AG04449 (cell line): ENCODE data around the gene GPR55.

ENCODE experiments used
- CTCF ChIA-PET: fragments of 350-600 bp; formaldehyde crosslinking; extraction: SDS; loops from one replicate; lab custom pipeline; 2021; ENCODE audit warnings: antibody characterized with exemption; lab: Yijun Ruan, JAX
- POLR2A ChIA-PET: fragments of 400-600, 350-600 bp; formaldehyde crosslinking; extraction: SDS; loops from one replicate; lab custom pipeline; 2020; ENCODE audit warnings: antibody characterized with exemption, inconsistent platforms; lab: Yijun Ruan, JAX
- DNase-seq: peaks from one replicate; pipeline ENCODE4 v3.0.0-alpha.2; 2010; ENCODE audit warnings: low read depth, low spot score
- H3K4me3 ChIP-seq: 2 replicates; pipeline ENCODE4 v1.5.1; 2011; ENCODE audit warnings: low read depth, mild to moderate bottlenecking, control low read depth, low read length
- CTCF ChIP-seq: IDR thresholded peaks from one replicate; pipeline ENCODE4 v1.5.1; 2011; ENCODE audit warnings: mild to moderate bottlenecking, moderate library complexity, low read length, control low read depth, inconsistent platforms; ENCODE audit not compliant: insufficient read depth; ENCODE audit errors: missing control alignments

The GPR55 gene

GRCh38 chr2:230866756-230867523, 58.1 kb downstream of the GPR55 start:
- TF ChIP-seq CTCF, result no peak
- no peak for DNase-seq
- H3K4me3 ChIP-seq, result peak overlapping the region; percentile 6; the same call in 1 of the 2 replicates
- ChIA-PET CTCF (interaction anchor here (0.7 to 2.6 kb wide), 10 partner anchors 10 to 186 kb away, joined by 3 to 16 read pairs (median 4); no protein-coding TSS in a partner anchor), POLR2A (no interaction called here)

GRCh38 chr2:230865766-230866755, 59.0 kb downstream of the GPR55 start:
- no peak for DNase-seq
- peak overlapping the region; percentile 85 for H3K4me3 ChIP-seq
- CTCF ChIA-PET, result interaction anchor here (0.8 to 2.6 kb wide), 12 partner anchors 9 to 187 kb away, joined by 3 to 16 read pairs (median 5); no protein-coding TSS in a partner anchor
- POLR2A ChIA-PET, result no interaction called here
- peak; percentile 43 for TF ChIP-seq CTCF

GRCh38 chr2:230865307-230865765, 59.7 kb downstream of the GPR55 start:
- no peak for TF ChIP-seq CTCF
- CTCF ChIA-PET, result interaction anchor here (0.6 to 2.6 kb wide), 8 partner anchors 10 to 180 kb away, joined by 3 to 15 read pairs (median 5); no protein-coding TSS in a partner anchor
- DNase-seq, result no peak
- POLR2A ChIA-PET, result no interaction called here
- H3K4me3 ChIP-seq, result peak overlapping the region; percentile 85

GRCh38 chr2:230864605-230865306, 60.3 kb downstream of the GPR55 start, which contains the start of gene ITM2C:
TSS of gene ITM2C (plus strand) at chr2:230864942. CDS start at chr2:230865026, 84 bp downstream.
- DNase-seq, result no peak
- ChIA-PET CTCF (interaction anchor here (0.6 to 2.6 kb wide), 8 partner anchors 9 to 181 kb away, joined by 3 to 15 read pairs (median 5); no protein-coding TSS in a partner anchor), POLR2A (interaction anchor here (0.6 kb wide), 1 partner anchor 313 kb away, joined by 4 read pairs; no protein-coding TSS in a partner anchor)
- TF ChIP-seq CTCF, result peak; percentile 57
- peak within 1 kb of the TSS; percentile 85 for H3K4me3 ChIP-seq

GRCh38 chr2:230864122-230864604, 60.9 kb downstream of the GPR55 start:
- no peak for TF ChIP-seq CTCF
- DNase-seq, result no peak
- peak overlapping the region; percentile 85 for H3K4me3 ChIP-seq
- ChIA-PET POLR2A (interaction anchor here (0.6 kb wide), 1 partner anchor 312 kb away, joined by 4 read pairs; no protein-coding TSS in a partner anchor), CTCF (interaction anchor here (1.3 to 2.6 kb wide), 6 partner anchors 8 to 40 kb away, joined by 4 to 15 read pairs (median 8); no protein-coding TSS in a partner anchor)
